ENCODE results near the gene CCDC18. TPM values are rescaled to one million over a fixed set of nuclear protein-coding genes. Genes with fewer than 3 reads are reported as not detected.
"Not testable (repeated sequence)": the region's sequence is repeated elsewhere in the genome, so short reads cannot be mapped to it uniquely, and the experiment has no call there.

The CCDC18 gene
- total RNA-seq, 1 donor, result 6.2 TPM

- no peak for DNase-seq (ENCODE audit: insufficient read length, low spot score, missing footprints)
- no peaks in the 10 kb centered on the region for H4K20me1 ChIP-seq (ENCODE audit: insufficient read depth, low read length)
- H3K79me2 ChIP-seq (ENCODE audit: insufficient read depth, low read length), result no peaks in the 10 kb centered on the region
- no peaks in the 10 kb centered on the region for H3K4me1 ChIP-seq (ENCODE audit: insufficient read depth, low read length)
- H3K4me3 ChIP-seq (ENCODE audit: insufficient read depth, low read length), result no peak overlapping the region
- no peak overlapping the region for H3K27ac ChIP-seq (ENCODE audit: low read depth, low read length)
- H2AFZ ChIP-seq (ENCODE audit: low read length), result no peak overlapping the region
- TF ChIP-seq CTCF (IDR thresholded peaks at IDR 0.05; ENCODE audit: extremely low read depth, low read depth, low read length), result no peak
- H3K9me3 ChIP-seq (ENCODE audit: low read depth, low read length), result no peaks in the 10 kb centered on the region
- H3K4me2 ChIP-seq (ENCODE audit: insufficient read depth, low read length), result no peak overlapping the region
- peaks cover 32% of the 10 kb centered on the region for H3K36me3 ChIP-seq (ENCODE audit: insufficient read depth, low read length)
- H3K27me3 ChIP-seq (ENCODE audit: insufficient read depth, low read length), result no peaks in the 10 kb centered on the region
Measured at GRCh38 chr1:93219443-93219842, 38.9 kb downstream of the CCDC18 start.

- H3K4me3 ChIP-seq (ENCODE audit: insufficient read depth, low read length); DNase-seq (ENCODE audit: insufficient read length, low spot score, missing footprints); H3K27me3 ChIP-seq (ENCODE audit: insufficient read depth, low read length); H3K27ac ChIP-seq (ENCODE audit: low read depth, low read length); H3K4me2 ChIP-seq (ENCODE audit: insufficient read depth, low read length); H2AFZ ChIP-seq (ENCODE audit: low read length); H4K20me1 ChIP-seq (ENCODE audit: insufficient read depth, low read length); H3K79me2 ChIP-seq (ENCODE audit: insufficient read depth, low read length); H3K9me3 ChIP-seq (ENCODE audit: low read depth, low read length); H3K4me1 ChIP-seq (ENCODE audit: insufficient read depth, low read length): not testable (repeated sequence)
- H3K36me3 ChIP-seq (ENCODE audit: insufficient read depth, low read length), result peaks cover 34% of the 10 kb centered on the region
Measured at GRCh38 chr1:93220716-93221115, 40.2 kb downstream of the CCDC18 start.

GRCh38 chr1:93221913-93222312 is 41.4 kb downstream of the CCDC18 start:
- H3K4me3 ChIP-seq (ENCODE audit: insufficient read depth, low read length), result no peak overlapping the region
- no peaks in the 10 kb centered on the region for H3K9me3 ChIP-seq (ENCODE audit: low read depth, low read length)
- no peak overlapping the region for H3K4me2 ChIP-seq (ENCODE audit: insufficient read depth, low read length)
- no peaks in the 10 kb centered on the region for H3K4me1 ChIP-seq (ENCODE audit: insufficient read depth, low read length)
- H2AFZ ChIP-seq (ENCODE audit: low read length), result no peak overlapping the region
- H3K36me3 ChIP-seq (ENCODE audit: insufficient read depth, low read length), result peaks cover 34% of the 10 kb centered on the region
- DNase-seq (ENCODE audit: insufficient read length, low spot score, missing footprints), result no peak
- TF ChIP-seq CTCF (IDR thresholded peaks at IDR 0.05; ENCODE audit: extremely low read depth, low read depth, low read length), result no peak
- H3K79me2 ChIP-seq (ENCODE audit: insufficient read depth, low read length), result no peaks in the 10 kb centered on the region
- no peak overlapping the region for H3K27ac ChIP-seq (ENCODE audit: low read depth, low read length)
- no peaks in the 10 kb centered on the region for H3K27me3 ChIP-seq (ENCODE audit: insufficient read depth, low read length)
- H4K20me1 ChIP-seq (ENCODE audit: insufficient read depth, low read length), result no peaks in the 10 kb centered on the region

GRCh38 chr1:93223023-93223675 is 42.6 kb downstream of the CCDC18 start:
- Histone ChIP-seq H3K4me1 (ENCODE audit: insufficient read depth, low read length) (no peaks in the 10 kb centered on the region), H3K36me3 (ENCODE audit: insufficient read depth, low read length) (peaks cover 34% of the 10 kb centered on the region), H3K9me3 (ENCODE audit: low read depth, low read length) (no peaks in the 10 kb centered on the region), H3K27me3 (ENCODE audit: insufficient read depth, low read length) (no peaks in the 10 kb centered on the region), H3K4me3 (ENCODE audit: insufficient read depth, low read length) (no peak overlapping the region), H3K4me2 (ENCODE audit: insufficient read depth, low read length) (no peak overlapping the region), H3K79me2 (ENCODE audit: insufficient read depth, low read length) (no peaks in the 10 kb centered on the region), H3K27ac (ENCODE audit: low read depth, low read length) (no peak overlapping the region), H2AFZ (ENCODE audit: low read length) (no peak overlapping the region), H4K20me1 (ENCODE audit: insufficient read depth, low read length) (no peaks in the 10 kb centered on the region)
- TF ChIP-seq CTCF (IDR thresholded peaks at IDR 0.05; ENCODE audit: extremely low read depth, low read depth, low read length), result no peak
- no peak for DNase-seq (ENCODE audit: insufficient read length, low spot score, missing footprints)
